Epithelial cell of proximal tubule (primary cell): ENCODE results near the gene FCN1. TPM values are rescaled to one million over a fixed set of nuclear protein-coding genes. Genes with fewer than 3 reads are reported as not detected.

Source experiments
- DNase-seq: peaks from one replicate; pipeline ENCODE4 v3.0.0-alpha.2; 2011; ENCODE audit warnings: low read depth
- H3K4me3 ChIP-seq: 2 replicates; pipeline ENCODE4 v1.5.1; 2011; ENCODE audit warnings: low read depth, mild to moderate bottlenecking, low read length
- total RNA-seq: library from RNA; depleted of rRNA; stranded (reverse); fragments of >200 nt; gene quantifications from 2 replicates; pipeline ENCODE4 v1.2.3, GENCODE V29; 2015
- TF ChIP-seq, protein P1 (sequence below): conservative IDR thresholded peaks from 2 replicates; pipeline ENCODE4 v1.5.1; 2012; ENCODE audit warnings: low read depth, mild to moderate bottlenecking, low read length

FCN1 gene
- total RNA-seq, 1 donor from 2014 or later: not detected

DNA sequence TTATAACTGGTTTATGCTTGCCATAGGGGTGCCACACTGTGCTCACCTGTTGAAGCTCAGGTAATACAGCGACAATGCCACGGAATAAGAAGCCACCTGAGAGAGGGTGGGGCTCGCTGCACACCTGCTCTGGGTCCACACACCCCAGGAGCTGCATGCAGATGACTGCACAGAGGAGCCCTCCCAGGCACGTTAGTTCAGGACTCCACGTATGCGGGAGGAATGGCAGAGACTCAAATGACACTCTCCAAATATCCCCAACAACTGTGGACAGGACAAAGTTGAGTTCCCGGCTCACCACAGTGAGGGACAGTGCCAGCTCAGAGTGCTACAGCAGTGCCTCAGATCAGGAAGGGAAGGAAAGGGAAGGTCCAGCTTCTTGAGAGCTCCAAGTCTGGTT lies 5.8 kb upstream of the FCN1 start:
- TF ChIP-seq, protein P1, sequence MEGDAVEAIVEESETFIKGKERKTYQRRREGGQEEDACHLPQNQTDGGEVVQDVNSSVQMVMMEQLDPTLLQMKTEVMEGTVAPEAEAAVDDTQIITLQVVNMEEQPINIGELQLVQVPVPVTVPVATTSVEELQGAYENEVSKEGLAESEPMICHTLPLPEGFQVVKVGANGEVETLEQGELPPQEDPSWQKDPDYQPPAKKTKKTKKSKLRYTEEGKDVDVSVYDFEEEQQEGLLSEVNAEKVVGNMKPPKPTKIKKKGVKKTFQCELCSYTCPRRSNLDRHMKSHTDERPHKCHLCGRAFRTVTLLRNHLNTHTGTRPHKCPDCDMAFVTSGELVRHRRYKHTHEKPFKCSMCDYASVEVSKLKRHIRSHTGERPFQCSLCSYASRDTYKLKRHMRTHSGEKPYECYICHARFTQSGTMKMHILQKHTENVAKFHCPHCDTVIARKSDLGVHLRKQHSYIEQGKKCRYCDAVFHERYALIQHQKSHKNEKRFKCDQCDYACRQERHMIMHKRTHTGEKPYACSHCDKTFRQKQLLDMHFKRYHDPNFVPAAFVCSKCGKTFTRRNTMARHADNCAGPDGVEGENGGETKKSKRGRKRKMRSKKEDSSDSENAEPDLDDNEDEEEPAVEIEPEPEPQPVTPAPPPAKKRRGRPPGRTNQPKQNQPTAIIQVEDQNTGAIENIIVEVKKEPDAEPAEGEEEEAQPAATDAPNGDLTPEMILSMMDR: no peak
- no peak for DNase-seq
- H3K4me3 ChIP-seq: no peak overlapping the region

DNA sequence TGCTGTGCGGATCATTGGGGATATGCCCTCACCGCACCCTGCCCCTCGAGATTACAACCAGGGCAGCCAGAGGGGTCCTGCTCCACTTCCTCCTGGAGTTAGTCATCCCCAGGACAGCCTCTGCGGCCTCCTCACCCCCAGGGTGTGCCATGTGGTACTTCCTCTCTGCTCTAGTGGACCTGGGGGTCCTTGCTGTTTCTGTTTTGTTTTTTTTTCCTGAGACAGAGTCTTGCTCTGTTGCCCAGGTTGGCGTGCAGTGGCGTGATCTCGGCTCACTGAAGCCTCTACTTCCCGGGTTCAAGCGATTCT lies 5.2 kb upstream of the FCN1 start:
- no peak overlapping the region for H3K4me3 ChIP-seq
- TF ChIP-seq, protein P1: no peak
- DNase-seq: no peak

DNA sequence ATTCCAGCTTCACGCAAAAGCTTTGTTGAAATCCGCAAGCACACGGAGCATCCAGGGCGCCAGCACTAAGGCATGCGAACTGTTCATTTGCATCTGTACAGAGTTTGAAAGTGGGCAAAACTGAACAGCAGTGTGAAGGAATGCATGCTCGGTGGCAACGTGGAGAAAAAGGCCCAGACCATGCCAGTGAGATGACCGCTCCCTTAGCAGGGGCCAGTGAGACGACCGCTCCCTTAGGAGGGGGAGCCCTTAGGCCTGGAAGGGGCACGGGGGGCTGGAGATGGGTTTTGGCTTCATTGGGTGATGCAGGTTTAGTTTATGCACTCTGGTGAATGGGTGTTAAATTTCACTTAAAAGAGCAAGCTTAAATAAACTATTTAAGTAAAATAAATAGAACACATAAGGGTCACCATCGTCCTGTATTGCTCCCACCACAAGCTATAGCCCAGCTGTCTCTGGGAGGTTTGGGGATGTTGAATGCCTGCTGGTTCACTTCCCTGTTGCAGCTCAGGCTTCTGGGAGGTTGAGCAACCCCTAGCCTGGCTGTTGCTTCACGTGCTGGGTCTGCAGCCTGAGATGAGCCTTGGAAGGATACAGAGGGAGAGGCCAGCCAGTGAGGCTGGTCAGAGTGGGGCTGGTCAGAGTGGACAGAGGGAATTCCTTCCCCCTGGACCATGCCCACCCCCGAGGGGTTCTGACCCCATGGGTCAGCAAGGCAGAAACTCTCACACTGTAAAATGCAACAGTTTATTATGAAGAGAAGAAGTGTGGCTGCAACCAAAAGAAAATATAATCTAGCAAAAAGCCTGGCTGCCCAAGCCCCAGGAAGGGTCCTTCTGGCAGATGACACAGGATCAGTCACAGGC lies 4.6 kb upstream of the FCN1 start:
- TF ChIP-seq, protein P1: no peak

DNA sequence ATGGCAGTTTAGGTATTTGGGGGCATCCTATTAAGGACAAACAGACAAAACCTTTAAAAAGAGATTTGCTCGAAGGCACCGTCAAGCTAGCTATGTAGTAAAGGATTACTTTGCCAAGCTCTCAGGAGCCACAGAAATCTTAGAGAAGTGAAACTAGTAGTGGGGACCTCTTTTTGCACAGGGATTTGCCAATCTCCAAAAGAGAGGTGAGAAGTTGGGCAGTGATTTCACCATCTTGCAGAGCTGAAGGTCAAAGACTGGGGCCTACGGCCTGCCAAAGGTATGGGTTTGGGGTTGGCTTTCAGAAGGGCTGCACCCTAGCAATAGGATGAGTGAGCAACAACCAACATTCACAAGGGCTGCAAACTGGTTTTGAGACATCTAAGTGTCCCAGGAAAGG lies 1.6 kb upstream of the FCN1 start:
- no peak for DNase-seq
- H3K4me3 ChIP-seq: no peak overlapping the region

More for the DNA sequence above, 4.6 kb upstream of the FCN1 start:
- DNase-seq: no peak
- no peak overlapping the region for H3K4me3 ChIP-seq

DNA sequence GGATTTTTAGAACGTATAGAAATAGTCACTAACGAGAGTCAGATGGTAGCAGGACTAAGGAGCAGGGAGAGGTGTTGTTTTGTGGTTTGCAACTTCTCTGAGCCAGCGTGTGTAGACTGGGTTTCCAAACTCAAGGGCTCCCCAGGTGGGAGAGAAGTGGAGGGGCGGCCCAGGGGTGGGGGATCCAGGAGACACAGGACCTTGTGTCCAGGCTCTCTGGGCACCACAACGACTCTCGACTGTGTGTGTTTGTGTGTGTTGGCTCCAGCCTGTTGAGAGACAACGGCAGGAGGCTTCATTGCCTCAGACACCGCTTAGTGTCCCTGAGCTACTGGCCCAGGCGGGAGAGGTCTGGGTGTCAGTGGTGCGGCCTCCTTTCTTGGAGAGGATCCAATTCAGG lies 934 bp upstream of the FCN1 start:
- no peak for DNase-seq
- TF ChIP-seq, protein P1: no peak

More for the DNA sequence above, 1.6 kb upstream of the FCN1 start:
- TF ChIP-seq, protein P1: no peak

DNA sequence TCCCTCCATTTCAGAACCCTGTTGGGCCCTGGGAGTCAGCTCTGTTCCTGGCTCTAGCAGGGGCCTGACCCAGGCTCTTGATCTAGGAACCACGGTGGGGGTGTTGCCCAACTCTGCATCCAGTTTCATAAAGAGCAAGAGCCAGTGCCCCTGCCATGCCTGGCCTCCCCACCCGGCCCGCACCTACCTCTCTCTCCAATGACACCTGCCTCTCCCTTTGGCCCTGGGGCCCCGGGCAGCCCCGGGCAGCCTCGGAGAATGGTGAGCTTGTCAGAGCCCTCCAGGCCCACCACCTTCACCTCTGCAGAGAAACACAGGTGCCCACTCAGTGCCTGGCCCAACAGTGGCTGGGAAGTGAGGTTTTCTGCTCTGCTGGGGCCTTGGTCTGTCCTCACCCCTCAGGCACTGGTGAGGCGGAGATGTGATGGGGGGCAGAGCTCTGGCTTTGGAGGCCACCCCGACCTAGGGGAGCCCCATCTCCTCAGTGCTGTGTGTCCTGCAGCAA lies 1.5 kb downstream of the FCN1 start:
- H3K4me3 ChIP-seq: no peak overlapping the region
- TF ChIP-seq, protein P1: no peak
- DNase-seq: no peak

More for the DNA sequence above, 934 bp upstream of the FCN1 start:
- H3K4me3 ChIP-seq: no peak overlapping the region
